GM19463 (cell line): ENCODE results near the gene GSTO1.

Experiments used
- ATAC-seq: cut with Tn5 transposase; IDR thresholded peaks from one replicate; pipeline ENCODE4 v1.9.1; 2021; ENCODE audit warnings: mild to moderate bottlenecking, moderate library complexity; ENCODE audit not compliant: unreplicated experiment

Gene GSTO1

GRCh38 chr10:104301907-104302690 lies 47.4 kb downstream of the GSTO1 start:
- ATAC-seq, result no peak

- no peak for ATAC-seq
These were observed 49.1 kb downstream of the GSTO1 start for GRCh38 chr10:104303594-104304355.

- no peak for ATAC-seq
These were observed 49.7 kb downstream of the GSTO1 start for GRCh38 chr10:104304356-104304745.

GRCh38 chr10:104304927-104305326 lies 50.2 kb downstream of the GSTO1 start:
- ATAC-seq, result no peak

GRCh38 chr10:104306897-104307296 lies 52.2 kb downstream of the GSTO1 start:
- ATAC-seq, result no peak

GRCh38 chr10:104307576-104308438 lies 53.1 kb downstream of the GSTO1 start:
- no peak for ATAC-seq

- ATAC-seq, result peak; percentile 81
These were observed 53.8 kb downstream of the GSTO1 start for GRCh38 chr10:104308439-104308903.

- no peak for ATAC-seq
These were observed 55.6 kb downstream of the GSTO1 start for GRCh38 chr10:104309980-104310978.

GRCh38 chr10:104311184-104311720 lies 56.6 kb downstream of the GSTO1 start:
- no peak for ATAC-seq

GRCh38 chr10:104314591-104315485 lies 60.1 kb downstream of the GSTO1 start:
- no peak for ATAC-seq

- no peak for ATAC-seq
These were observed 60.8 kb downstream of the GSTO1 start for GRCh38 chr10:104315486-104315921.

GRCh38 chr10:104316321-104317099 lies 61.8 kb downstream of the GSTO1 start:
- ATAC-seq, result no peak
